Ascending aorta (tissue), 2 donors: Measurements from ENCODE around the gene LEF1. TPM values are rescaled to one million over a fixed set of nuclear protein-coding genes. Genes with fewer than 3 reads are reported as not detected.

ENCODE experiments used
- DNase-seq, 2 donors: peaks; one replicate each; pipeline ENCODE4 v3.0.0-alpha.2; 2019; ENCODE audit warnings: low spot score in 2 of 2
- H3K27ac ChIP-seq, 2 donors: fragments of 200-600 bp; sonication (generic); one replicate each; pipeline ENCODE4 v1.5.1; 2016 to 2017; ENCODE audit warnings: mild to moderate bottlenecking in 1 of 2
- H3K27me3 ChIP-seq: fragments of 200-600 bp; sonication (generic); one replicate; pipeline ENCODE4 v1.5.1; 2017
- H3K36me3 ChIP-seq, 2 donors: fragments of 200-600 bp; sonication (generic); one replicate each; pipeline ENCODE4 v1.5.1; 2016
- H3K4me1 ChIP-seq, 2 donors: fragments of 200-600 bp; sonication (generic); one replicate each; pipeline ENCODE4 v1.5.1; 2016 to 2017; ENCODE audit warnings: mild to moderate bottlenecking in 1 of 2
- H3K4me3 ChIP-seq, 2 donors: fragments of 200-600 bp; sonication (generic); one replicate each; pipeline ENCODE4 v1.5.1; 2016 to 2017; ENCODE audit warnings: mild to moderate bottlenecking in 1 of 2
- H3K9me3 ChIP-seq, 2 donors: fragments of 200-600 bp; sonication (generic); one replicate each; pipeline ENCODE4 v1.5.1; 2016
- intact Hi-C: fragments of 100-400 bp; cut with DNase I; formaldehyde crosslinking; loops from one replicate; pipeline ENCODE4 v1.15.1; 2023
- total RNA-seq: library from RNA; depleted of rRNA; stranded (reverse); fragments of >200 nt; gene quantifications from one replicate; pipeline ENCODE4 v1.1.0, GENCODE V29; 2016
- TF ChIP-seq, protein P1 (sequence below), 3 experiments: fragments of 200-600 bp in 2 of 3; fragments of 450-650 bp in 1 of 3; sonication (generic) in 2 of 3; IDR thresholded peaks; one replicate each; pipeline ENCODE4 v1.5.1; 2016 to 2019; ENCODE audit warnings: antibody characterized with exemption in 3 of 3, mild to moderate bottlenecking in 1 of 3, moderate library complexity in 1 of 3

The LEF1 gene
- total RNA-seq, 1 donor from 2014 or later, result not detected

DNA sequence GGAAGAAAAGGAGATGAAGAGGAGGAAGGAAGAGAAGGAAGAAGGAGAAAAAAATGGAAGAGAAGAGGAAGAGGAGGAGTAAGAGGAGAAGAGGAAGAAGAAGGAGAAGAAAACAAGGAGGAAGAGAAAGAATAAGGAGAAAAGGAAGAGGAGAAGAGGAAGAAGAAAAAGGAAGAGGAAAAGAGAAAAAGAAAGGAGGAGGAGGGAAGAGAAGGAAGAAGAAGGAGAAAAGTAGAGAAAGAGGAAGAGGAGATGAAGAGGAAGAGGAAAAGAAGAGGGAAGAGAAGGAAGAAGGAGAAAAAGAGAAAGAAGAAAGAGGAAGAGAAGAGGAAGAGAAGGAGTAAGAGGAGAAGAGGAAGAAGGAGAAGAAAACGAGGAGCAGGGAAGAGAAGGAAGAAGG lies 11.8 kb upstream of the LEF1 start:
- no peak for DNase-seq
- TF ChIP-seq, protein P1, sequence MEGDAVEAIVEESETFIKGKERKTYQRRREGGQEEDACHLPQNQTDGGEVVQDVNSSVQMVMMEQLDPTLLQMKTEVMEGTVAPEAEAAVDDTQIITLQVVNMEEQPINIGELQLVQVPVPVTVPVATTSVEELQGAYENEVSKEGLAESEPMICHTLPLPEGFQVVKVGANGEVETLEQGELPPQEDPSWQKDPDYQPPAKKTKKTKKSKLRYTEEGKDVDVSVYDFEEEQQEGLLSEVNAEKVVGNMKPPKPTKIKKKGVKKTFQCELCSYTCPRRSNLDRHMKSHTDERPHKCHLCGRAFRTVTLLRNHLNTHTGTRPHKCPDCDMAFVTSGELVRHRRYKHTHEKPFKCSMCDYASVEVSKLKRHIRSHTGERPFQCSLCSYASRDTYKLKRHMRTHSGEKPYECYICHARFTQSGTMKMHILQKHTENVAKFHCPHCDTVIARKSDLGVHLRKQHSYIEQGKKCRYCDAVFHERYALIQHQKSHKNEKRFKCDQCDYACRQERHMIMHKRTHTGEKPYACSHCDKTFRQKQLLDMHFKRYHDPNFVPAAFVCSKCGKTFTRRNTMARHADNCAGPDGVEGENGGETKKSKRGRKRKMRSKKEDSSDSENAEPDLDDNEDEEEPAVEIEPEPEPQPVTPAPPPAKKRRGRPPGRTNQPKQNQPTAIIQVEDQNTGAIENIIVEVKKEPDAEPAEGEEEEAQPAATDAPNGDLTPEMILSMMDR (IDR thresholded peaks at IDR 0.05), result no peak
- H3K4me3 ChIP-seq, result no peak overlapping the region
- no peaks in the 10 kb centered on the region for H3K4me1 ChIP-seq
- intact Hi-C loops, result no loop called here
- H3K27ac ChIP-seq, result no peak overlapping the region
- H3K27me3 ChIP-seq, result no peaks in the 10 kb centered on the region
- no peaks in the 10 kb centered on the region for H3K9me3 ChIP-seq
- H3K36me3 ChIP-seq, result no peaks in the 10 kb centered on the region

DNA sequence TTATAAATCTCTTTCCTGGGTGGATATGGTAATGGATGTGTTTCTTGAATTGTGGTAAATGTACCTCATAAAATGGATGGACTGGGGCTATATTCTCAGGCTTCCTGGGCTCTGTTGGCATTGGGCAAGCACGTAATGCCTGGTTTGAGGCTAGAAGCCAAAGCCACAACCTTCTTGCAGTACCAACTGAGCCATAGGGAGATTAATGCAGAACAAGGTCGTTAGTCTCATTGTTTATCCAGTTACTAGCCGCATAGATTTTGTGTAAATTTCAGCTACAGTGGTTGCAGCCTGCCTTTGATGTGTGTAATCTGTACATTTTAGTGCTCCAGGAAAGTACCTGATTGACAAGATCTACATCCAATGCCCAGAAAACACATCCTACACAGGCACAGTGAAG lies 7.2 kb upstream of the LEF1 start:
- TF ChIP-seq, protein P1 (IDR thresholded peaks at IDR 0.05), result no peak
- no peak for DNase-seq
- Histone ChIP-seq H3K4me3 (no peak overlapping the region), H3K27ac (no peak overlapping the region), H3K4me1 (no peaks in the 10 kb centered on the region), H3K27me3 (peaks cover 11% of the 10 kb centered on the region), H3K9me3 (no peaks in the 10 kb centered on the region), H3K36me3 (no peaks in the 10 kb centered on the region)
- intact Hi-C loops, result loop anchor here (10.0 kb wide), 2 partner anchors 161 to 351 kb away; partner anchors contain the start of gene SGMS2

DNA sequence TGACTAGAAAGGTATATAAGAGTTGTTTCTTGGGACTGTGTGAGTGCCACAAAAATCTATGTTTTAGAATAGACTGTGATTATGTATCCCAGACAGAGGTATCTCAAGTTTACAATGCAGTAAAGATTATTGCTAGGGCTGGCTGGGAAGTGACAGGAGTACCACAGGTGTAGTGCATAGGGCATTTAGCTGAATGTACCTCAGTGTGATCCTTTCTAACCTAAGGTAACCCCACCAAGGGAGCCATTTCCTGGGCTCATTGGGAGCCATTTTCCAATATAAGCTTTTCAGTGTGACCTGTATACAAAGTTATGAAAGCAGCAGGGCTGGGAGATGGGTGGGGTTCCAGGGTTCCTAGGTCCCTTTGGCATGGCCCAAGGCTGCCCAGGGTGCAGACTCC lies 6.1 kb upstream of the LEF1 start:
- peaks cover 14% of the 10 kb centered on the region for H3K27me3 ChIP-seq

GRCh38 chr4:108173599-108174057 lies 4.9 kb upstream of the LEF1 start:
- no peaks in the 10 kb centered on the region for H3K36me3 ChIP-seq
- peak overlapping the region; percentile 49 to 68 for H3K4me3 ChIP-seq
- H3K9me3 ChIP-seq, result no peaks in the 10 kb centered on the region
- H3K4me1 ChIP-seq, result peaks cover 6% of the 10 kb centered on the region in 2 donors
- peaks cover 14% of the 10 kb centered on the region for H3K27me3 ChIP-seq
- no peak for DNase-seq
- no peak overlapping the region for H3K27ac ChIP-seq
- intact Hi-C loops, result loop anchor here (5.0 to 10.0 kb wide), 3 partner anchors 159 to 349 kb away; partner anchors contain the start of genes CYP2U1 and SGMS2
- TF ChIP-seq, protein P1 (IDR thresholded peaks at IDR 0.05), result no peak

More for the DNA sequence above, 6.1 kb upstream of the LEF1 start:
- no peaks in the 10 kb centered on the region for H3K36me3 ChIP-seq
- intact Hi-C loops, result loop anchor here (5.0 to 10.0 kb wide), 3 partner anchors 160 to 350 kb away; partner anchors contain the start of genes CYP2U1 and SGMS2
- TF ChIP-seq, protein P1 (IDR thresholded peaks at IDR 0.05), result no peak
- no peaks in the 10 kb centered on the region for H3K9me3 ChIP-seq
- H3K27ac ChIP-seq, result no peak overlapping the region
- no peak overlapping the region for H3K4me3 ChIP-seq
- DNase-seq, result no peak
- H3K4me1 ChIP-seq, result no peaks in the 10 kb centered on the region

GRCh38 chr4:108172753-108173598 lies 4.2 kb upstream of the LEF1 start:
- TF ChIP-seq, protein P1 (IDR thresholded peaks at IDR 0.05), result no peak
- H3K36me3 ChIP-seq, result no peaks in the 10 kb centered on the region
- peaks cover 7 to 10% of the 10 kb centered on the region in 2 donors for H3K4me1 ChIP-seq
- no peaks in the 10 kb centered on the region for H3K9me3 ChIP-seq
- intact Hi-C loops, result loop anchor here (5.0 to 10.0 kb wide), 3 partner anchors 158 to 348 kb away; partner anchors contain the start of genes CYP2U1 and SGMS2
- H3K27me3 ChIP-seq, result peaks cover 14% of the 10 kb centered on the region
- DNase-seq, result peak in 1 of 2 donors; percentile 70
- peak overlapping the region in 1 of 2 donors; percentile 27 for H3K27ac ChIP-seq
- peak overlapping the region; percentile 49 to 68 for H3K4me3 ChIP-seq
